Measurements from ENCODE around the gene GPR39. TPM values are rescaled to one million over a fixed set of nuclear protein-coding genes. Genes with fewer than 3 reads are reported as not detected.
"Not testable (repeated sequence)": the region's sequence is repeated elsewhere in the genome, so short reads cannot be mapped to it uniquely, and the experiment has no call there.

GPR39 gene
- total and polyA plus RNA-seq, 2 donors (not counting 1 experiment from before 2014, with no cell fraction given): not detected

DNA sequence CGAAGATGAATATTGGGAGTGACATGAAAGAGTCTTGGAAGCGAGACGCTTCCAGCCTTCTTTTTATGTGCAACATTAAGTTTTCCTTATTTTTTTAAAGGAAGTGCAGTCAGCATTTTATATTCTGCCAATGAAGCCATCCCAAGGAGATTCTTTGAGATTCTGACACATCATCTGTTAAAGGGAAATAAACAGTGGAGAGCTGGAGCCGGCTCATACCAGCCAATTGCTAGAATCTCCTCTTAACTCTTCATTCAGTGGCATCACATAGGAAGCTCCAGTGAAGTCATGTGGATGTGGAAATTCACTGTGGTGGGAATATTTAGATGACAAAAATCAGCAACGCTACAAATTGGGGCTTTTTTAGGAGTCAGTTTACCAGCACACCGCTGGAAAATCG lies 23.7 kb upstream of the GPR39 start:
- Histone ChIP-seq H3K36me3 (replicated peaks in 1 of 2; ENCODE audit: control extremely low read depth in 1 of 2, control insufficient read depth in 1 of 2, extremely low read depth in 1 of 2, insufficient read depth in 2 of 2, low read length in 1 of 2) (no peaks in the 10 kb centered on the region), H3K27ac (ENCODE audit: low read length in 2 of 2) (no peak overlapping the region), H3K79me2 (ENCODE audit: control insufficient read depth, insufficient read depth, low read length) (no peaks in the 10 kb centered on the region), H3K4me2 (replicated peaks; ENCODE audit: low read depth, low read length, poor library complexity, severe bottlenecking) (no peak overlapping the region), H3K9me3 (ENCODE audit: control extremely low read depth in 1 of 3, control insufficient read depth in 2 of 3, insufficient read depth in 1 of 3, low read length in 2 of 3) (no peaks in the 10 kb centered on the region), H3K27me3 (replicated peaks in 1 of 4; ENCODE audit: control extremely low read depth in 1 of 4, control insufficient read depth in 3 of 4, insufficient read depth in 4 of 4, low read length in 3 of 4) (no peaks in the 10 kb centered on the region), H4K20me1 (ENCODE audit: control insufficient read depth, insufficient read depth, low read length, poor library complexity, severe bottlenecking) (no peaks in the 10 kb centered on the region), H3K4me1 (ENCODE audit: control insufficient read depth in 2 of 2, insufficient read depth in 2 of 2, low read length in 2 of 2) (no peaks in the 10 kb centered on the region), H3K4me3 (ENCODE audit: control extremely low read depth in 1 of 5, extremely low read depth in 1 of 5, insufficient read depth in 1 of 5, low read depth in 2 of 5, low read length in 4 of 5) (no peak overlapping the region), H3K9ac (ENCODE audit: low read length) (no peak overlapping the region), H2AFZ (ENCODE audit: insufficient read depth, low read depth, low read length, poor library complexity, severe bottlenecking) (no peak overlapping the region)
- DNase-seq: no peak
- H3K27me3 Mint-ChIP-seq: peaks cover 3% of the 10 kb centered on the region
- no peaks in the 10 kb centered on the region for H3K9me3 Mint-ChIP-seq (ENCODE audit: insufficient read depth)
- H3K27ac Mint-ChIP-seq: no peak overlapping the region
- H3K4me1 Mint-ChIP-seq: no peaks in the 10 kb centered on the region
- no peak for ATAC-seq (ENCODE audit: low read depth)
- no peak overlapping the region for H3K4me3 Mint-ChIP-seq
- ChIA-PET POLR2A (no interaction called here), CTCF (no interaction called here)
- WGBS (ENCODE audit: insufficient coverage): 80% methylated on average over 3 of the region's 7 CpGs
- TF ChIP-seq, protein P1, sequence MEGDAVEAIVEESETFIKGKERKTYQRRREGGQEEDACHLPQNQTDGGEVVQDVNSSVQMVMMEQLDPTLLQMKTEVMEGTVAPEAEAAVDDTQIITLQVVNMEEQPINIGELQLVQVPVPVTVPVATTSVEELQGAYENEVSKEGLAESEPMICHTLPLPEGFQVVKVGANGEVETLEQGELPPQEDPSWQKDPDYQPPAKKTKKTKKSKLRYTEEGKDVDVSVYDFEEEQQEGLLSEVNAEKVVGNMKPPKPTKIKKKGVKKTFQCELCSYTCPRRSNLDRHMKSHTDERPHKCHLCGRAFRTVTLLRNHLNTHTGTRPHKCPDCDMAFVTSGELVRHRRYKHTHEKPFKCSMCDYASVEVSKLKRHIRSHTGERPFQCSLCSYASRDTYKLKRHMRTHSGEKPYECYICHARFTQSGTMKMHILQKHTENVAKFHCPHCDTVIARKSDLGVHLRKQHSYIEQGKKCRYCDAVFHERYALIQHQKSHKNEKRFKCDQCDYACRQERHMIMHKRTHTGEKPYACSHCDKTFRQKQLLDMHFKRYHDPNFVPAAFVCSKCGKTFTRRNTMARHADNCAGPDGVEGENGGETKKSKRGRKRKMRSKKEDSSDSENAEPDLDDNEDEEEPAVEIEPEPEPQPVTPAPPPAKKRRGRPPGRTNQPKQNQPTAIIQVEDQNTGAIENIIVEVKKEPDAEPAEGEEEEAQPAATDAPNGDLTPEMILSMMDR (IDR thresholded peaks at IDR 0.05): no peak
- TF ChIP-seq EZH2 (IDR thresholded peaks at IDR 0.05; ENCODE audit: borderline replicate concordance, insufficient read depth, low read depth, low read length, poor library complexity, severe bottlenecking): no peak
- intact Hi-C loops (cut with micrococcal nuclease): no loop called here

DNA sequence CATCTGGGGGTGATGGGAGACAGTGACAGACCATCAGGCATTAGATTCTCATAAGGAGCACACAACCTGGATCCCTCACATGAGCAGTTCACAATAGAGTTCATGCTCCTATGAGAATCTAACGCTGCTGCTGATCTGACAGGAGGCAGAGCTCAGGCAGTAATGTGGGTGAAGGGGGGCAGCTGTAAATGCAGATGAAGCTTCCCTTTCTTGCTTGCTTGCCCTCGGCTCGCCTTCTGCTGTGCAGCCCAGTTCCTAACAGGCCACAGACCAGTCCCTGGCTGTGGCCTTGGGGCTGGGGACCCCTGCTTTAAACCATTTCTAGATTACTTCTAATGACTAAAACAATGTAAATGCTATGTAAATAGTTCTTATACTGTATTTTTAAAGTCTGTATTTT lies 19.6 kb upstream of the GPR39 start:
- H3K9me3 ChIP-seq (ENCODE audit: control extremely low read depth in 1 of 3, control insufficient read depth in 2 of 3, insufficient read depth in 1 of 3, low read length in 2 of 3); H3K4me3 Mint-ChIP-seq; CTCF ChIA-PET; H3K79me2 ChIP-seq (ENCODE audit: control insufficient read depth, insufficient read depth, low read length); H3K4me1 Mint-ChIP-seq; H3K27me3 Mint-ChIP-seq; DNase-seq; H3K27ac Mint-ChIP-seq; H3K4me3 ChIP-seq (ENCODE audit: control extremely low read depth in 1 of 5, extremely low read depth in 1 of 5, insufficient read depth in 1 of 5, low read depth in 2 of 5, low read length in 4 of 5); H2AFZ ChIP-seq (ENCODE audit: insufficient read depth, low read depth, low read length, poor library complexity, severe bottlenecking); H3K27me3 ChIP-seq (replicated peaks in 1 of 4; ENCODE audit: control extremely low read depth in 1 of 4, control insufficient read depth in 3 of 4, insufficient read depth in 4 of 4, low read length in 3 of 4); intact Hi-C loops (cut with micrococcal nuclease); H4K20me1 ChIP-seq (ENCODE audit: control insufficient read depth, insufficient read depth, low read length, poor library complexity, severe bottlenecking); H3K4me2 ChIP-seq (replicated peaks; ENCODE audit: low read depth, low read length, poor library complexity, severe bottlenecking); H3K36me3 ChIP-seq (replicated peaks in 1 of 2; ENCODE audit: control extremely low read depth in 1 of 2, control insufficient read depth in 1 of 2, extremely low read depth in 1 of 2, insufficient read depth in 2 of 2, low read length in 1 of 2); H3K9ac ChIP-seq (ENCODE audit: low read length); POLR2A ChIA-PET; H3K27ac ChIP-seq (ENCODE audit: low read length in 2 of 2); ATAC-seq (ENCODE audit: low read depth); H3K9me3 Mint-ChIP-seq (ENCODE audit: insufficient read depth); H3K4me1 ChIP-seq (ENCODE audit: control insufficient read depth in 2 of 2, insufficient read depth in 2 of 2, low read length in 2 of 2): not testable (repeated sequence)
- 76% methylated on average over 2 of the region's 3 CpGs for WGBS (ENCODE audit: insufficient coverage)

Measured in B cell (primary cell).